ENCODE results near the gene GALM. TPM values are rescaled to one million over a fixed set of nuclear protein-coding genes. Genes with fewer than 3 reads are reported as not detected.

GALM gene
- total and polyA plus RNA-seq, 2 of the 13 experiments (the other 11 are each of a cell fraction or from before 2014, with no cell fraction given) = 65.5 to 90.0 TPM

GRCh38 chr2:38654528-38655381 lies 11.2 kb upstream of the GALM start (continued):
- TF ChIP-seq ZNF605 (CRISPR knock-in tag; IDR thresholded peaks at IDR 0.05) (no peak; the same call in 1 of the 2 replicates), GMEB1 (CRISPR knock-in tag; IDR thresholded peaks at IDR 0.05; ENCODE audit: borderline replicate concordance) (0 out of 2 replicates have a peak, but pooled peaks have one; percentile 3), EP300 (IDR thresholded peaks at IDR 0.05; ENCODE audit: low read depth in 2 of 2, low read length in 2 of 2) (no peak), EP300 (CRISPR knock-in tag; IDR thresholded peaks at IDR 0.05; ENCODE audit: borderline replicate concordance) (no peak), RAD51 (IDR thresholded peaks at IDR 0.05; ENCODE audit: borderline replicate concordance) (no peak), NFKBIZ (CRISPR knock-in tag; IDR thresholded peaks at IDR 0.05) (no peak), ZFP37 (CRISPR knock-in tag; IDR thresholded peaks at IDR 0.05; ENCODE audit: borderline replicate concordance) (0 out of 2 replicates have a peak, but pooled peaks have one; percentile 12), ATRX (CRISPR knock-in tag; IDR thresholded peaks at IDR 0.05; ENCODE audit: borderline replicate concordance) (no peak), CCDC6 (CRISPR knock-in tag; IDR thresholded peaks at IDR 0.05) (no peak), PATZ1 (CRISPR knock-in tag; IDR thresholded peaks at IDR 0.05) (peak; percentile 2; the same call in 1 of the 2 replicates), PLRG1 (conservative IDR thresholded peaks at IDR 0.05) (no peak), CAMTA2 (CRISPR knock-in tag; IDR thresholded peaks at IDR 0.05; ENCODE audit: borderline replicate concordance) (no peak), MTA3 (CRISPR knock-in tag; IDR thresholded peaks at IDR 0.05) (no peak), ZFX (CRISPR knock-in tag; IDR thresholded peaks at IDR 0.05; ENCODE audit: low read depth) (peak; percentile 5; the same call in 1 of the 2 replicates), CBX5 (CRISPR knock-in tag; IDR thresholded peaks at IDR 0.05; ENCODE audit: borderline replicate concordance) (no peak), MYNN (CRISPR knock-in tag; IDR thresholded peaks at IDR 0.05; ENCODE audit: low read depth) (no peak)

All from HepG2 (cell line).